ENCODE data around the gene RIMBP2.

GRCh38 chr12:130398100-130398848, 317.8 kb downstream of the RIMBP2 start:
- TF ChIP-seq, protein P1, sequence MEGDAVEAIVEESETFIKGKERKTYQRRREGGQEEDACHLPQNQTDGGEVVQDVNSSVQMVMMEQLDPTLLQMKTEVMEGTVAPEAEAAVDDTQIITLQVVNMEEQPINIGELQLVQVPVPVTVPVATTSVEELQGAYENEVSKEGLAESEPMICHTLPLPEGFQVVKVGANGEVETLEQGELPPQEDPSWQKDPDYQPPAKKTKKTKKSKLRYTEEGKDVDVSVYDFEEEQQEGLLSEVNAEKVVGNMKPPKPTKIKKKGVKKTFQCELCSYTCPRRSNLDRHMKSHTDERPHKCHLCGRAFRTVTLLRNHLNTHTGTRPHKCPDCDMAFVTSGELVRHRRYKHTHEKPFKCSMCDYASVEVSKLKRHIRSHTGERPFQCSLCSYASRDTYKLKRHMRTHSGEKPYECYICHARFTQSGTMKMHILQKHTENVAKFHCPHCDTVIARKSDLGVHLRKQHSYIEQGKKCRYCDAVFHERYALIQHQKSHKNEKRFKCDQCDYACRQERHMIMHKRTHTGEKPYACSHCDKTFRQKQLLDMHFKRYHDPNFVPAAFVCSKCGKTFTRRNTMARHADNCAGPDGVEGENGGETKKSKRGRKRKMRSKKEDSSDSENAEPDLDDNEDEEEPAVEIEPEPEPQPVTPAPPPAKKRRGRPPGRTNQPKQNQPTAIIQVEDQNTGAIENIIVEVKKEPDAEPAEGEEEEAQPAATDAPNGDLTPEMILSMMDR (IDR thresholded peaks at IDR 0.05) = no peak
- TF ChIP-seq POLR2A (IDR thresholded peaks at IDR 0.05) = no peak
